Right atrium auricular region (tissue), 2 donors: ENCODE data around the gene CACNA2D3. TPM values are rescaled to one million over a fixed set of nuclear protein-coding genes. Genes with fewer than 3 reads are reported as not detected.

ENCODE experiments used
- DNase-seq: peaks from one replicate; pipeline ENCODE4 v3.0.0-alpha.2; 2019; ENCODE audit warnings: low spot score
- H3K27ac ChIP-seq, 2 donors: fragments of 200-600 bp; sonication (generic); 1 replicate in 1 of 2; 2 replicates in 1 of 2; pipeline ENCODE4 v1.5.1; 2016 to 2019
- H3K27me3 ChIP-seq, 2 donors: fragments of 200-600 bp; sonication (generic); one replicate each; pipeline versions ENCODE4 v1.5.1 to v1.6.0; 2017 to 2019
- H3K36me3 ChIP-seq: fragments of 200-600 bp; sonication (generic); one replicate; pipeline ENCODE4 v1.5.1; 2016
- H3K4me1 ChIP-seq, 2 donors: fragments of 200-600 bp; sonication (generic); one replicate each; pipeline versions ENCODE4 v1.5.1 to v1.6.0; 2017 to 2019
- H3K4me3 ChIP-seq, 2 donors: fragments of 200-600 bp; sonication (generic); 1 replicate in 1 of 2; 2 replicates in 1 of 2; pipeline ENCODE4 v1.5.1; 2017 to 2019; ENCODE audit warnings: mild to moderate bottlenecking in 1 of 2, moderate library complexity in 1 of 2
- H3K9me3 ChIP-seq, 2 donors: fragments of 200-600 bp; sonication (generic); one replicate each; pipeline ENCODE4 v1.5.1; 2019
- total RNA-seq, 2 donors: library from RNA; depleted of rRNA; stranded (reverse); fragments of >200 nt; gene quantifications; one replicate each; pipeline ENCODE4 v1.1.0, GENCODE V29; 2016
- TF ChIP-seq, protein P1 (sequence below), 2 donors: fragments of 200-600 bp; sonication (generic); IDR thresholded peaks; one replicate each; pipeline ENCODE4 v1.5.1; 2019; ENCODE audit warnings: antibody characterized with exemption in 2 of 2

CACNA2D3 gene
- total RNA-seq, 2 donors from 2014 or later = 10.9 to 17.2 TPM

DNA sequence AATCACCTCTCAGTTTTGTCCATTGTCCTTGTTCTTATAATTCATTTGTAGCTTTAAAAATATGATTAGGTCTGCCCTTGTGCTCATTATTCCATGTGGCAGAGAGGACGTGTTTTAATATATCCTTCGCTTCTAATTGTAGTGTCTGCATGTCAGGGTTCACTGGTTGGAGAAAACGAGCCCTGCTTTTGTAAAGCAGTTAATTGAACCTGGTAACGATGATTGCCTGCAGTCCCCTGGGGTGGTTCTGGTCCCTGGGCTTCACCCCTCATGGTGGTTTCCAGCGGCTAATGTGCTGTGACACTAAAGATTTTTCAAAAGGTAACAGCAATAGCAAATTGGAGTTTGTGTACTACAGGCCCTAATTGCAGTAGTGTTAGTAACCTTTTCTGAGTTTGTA, 299.6 kb downstream of the CACNA2D3 start:
- Histone ChIP-seq H3K27ac (no peak overlapping the region), H3K36me3 (no peaks in the 10 kb centered on the region), H3K4me1 (no peaks in the 10 kb centered on the region), H3K9me3 (no peaks in the 10 kb centered on the region), H3K27me3 (no peaks in the 10 kb centered on the region), H3K4me3 (no peak overlapping the region)
- TF ChIP-seq, protein P1, sequence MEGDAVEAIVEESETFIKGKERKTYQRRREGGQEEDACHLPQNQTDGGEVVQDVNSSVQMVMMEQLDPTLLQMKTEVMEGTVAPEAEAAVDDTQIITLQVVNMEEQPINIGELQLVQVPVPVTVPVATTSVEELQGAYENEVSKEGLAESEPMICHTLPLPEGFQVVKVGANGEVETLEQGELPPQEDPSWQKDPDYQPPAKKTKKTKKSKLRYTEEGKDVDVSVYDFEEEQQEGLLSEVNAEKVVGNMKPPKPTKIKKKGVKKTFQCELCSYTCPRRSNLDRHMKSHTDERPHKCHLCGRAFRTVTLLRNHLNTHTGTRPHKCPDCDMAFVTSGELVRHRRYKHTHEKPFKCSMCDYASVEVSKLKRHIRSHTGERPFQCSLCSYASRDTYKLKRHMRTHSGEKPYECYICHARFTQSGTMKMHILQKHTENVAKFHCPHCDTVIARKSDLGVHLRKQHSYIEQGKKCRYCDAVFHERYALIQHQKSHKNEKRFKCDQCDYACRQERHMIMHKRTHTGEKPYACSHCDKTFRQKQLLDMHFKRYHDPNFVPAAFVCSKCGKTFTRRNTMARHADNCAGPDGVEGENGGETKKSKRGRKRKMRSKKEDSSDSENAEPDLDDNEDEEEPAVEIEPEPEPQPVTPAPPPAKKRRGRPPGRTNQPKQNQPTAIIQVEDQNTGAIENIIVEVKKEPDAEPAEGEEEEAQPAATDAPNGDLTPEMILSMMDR (IDR thresholded peaks at IDR 0.05) = no peak
- DNase-seq = no peak

DNA sequence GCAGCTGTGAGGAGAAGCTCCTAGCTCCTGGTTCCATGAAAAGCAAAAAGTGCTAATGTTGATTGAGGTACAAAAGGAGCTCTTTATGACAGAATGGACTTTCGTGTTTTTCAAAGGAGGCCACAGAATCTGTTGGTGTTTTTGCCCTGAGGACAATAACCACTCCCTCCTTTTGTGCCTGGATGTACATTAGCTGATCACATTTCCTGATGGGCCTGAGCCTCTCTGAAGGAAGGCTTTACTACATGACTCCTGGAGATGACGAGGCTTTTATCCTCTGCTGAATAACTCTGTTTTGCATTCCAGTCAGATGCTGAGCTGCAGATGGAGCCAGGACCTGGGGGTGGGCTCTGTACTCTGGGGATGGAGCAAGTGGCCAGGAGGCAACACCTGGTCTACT, 301.9 kb downstream of the CACNA2D3 start:
- no peaks in the 10 kb centered on the region for H3K4me1 ChIP-seq

DNA sequence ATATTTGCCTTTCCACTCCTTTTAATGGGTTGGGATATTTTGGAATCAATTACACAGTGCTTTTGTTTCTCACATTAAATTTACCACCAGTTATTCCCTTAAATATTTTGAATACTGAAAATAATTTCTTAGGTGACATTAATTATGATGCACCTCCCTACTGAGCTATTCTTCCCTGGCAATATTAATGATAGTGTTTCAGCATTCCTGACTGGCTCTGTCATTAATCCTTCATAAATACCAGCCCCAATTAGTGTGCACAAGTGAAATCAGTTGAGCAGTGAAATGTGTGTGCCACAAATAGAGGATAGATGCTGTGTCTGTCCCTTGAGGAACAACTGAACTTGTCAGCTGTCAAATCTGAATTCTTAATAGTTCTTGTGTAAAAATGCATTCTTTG, 304.0 kb downstream of the CACNA2D3 start:
- no peaks in the 10 kb centered on the region for H3K4me1 ChIP-seq
- TF ChIP-seq, protein P1 (IDR thresholded peaks at IDR 0.05) = no peak
- H3K9me3 ChIP-seq = no peaks in the 10 kb centered on the region
- no peaks in the 10 kb centered on the region for H3K27me3 ChIP-seq
- H3K27ac ChIP-seq = no peak overlapping the region
- H3K36me3 ChIP-seq = no peaks in the 10 kb centered on the region
- no peak for DNase-seq
- no peak overlapping the region for H3K4me3 ChIP-seq

More for the DNA sequence above, 301.9 kb downstream of the CACNA2D3 start:
- H3K4me3 ChIP-seq = no peak overlapping the region
- no peaks in the 10 kb centered on the region for H3K9me3 ChIP-seq
- H3K27me3 ChIP-seq = no peaks in the 10 kb centered on the region
- DNase-seq = no peak
- no peak overlapping the region for H3K27ac ChIP-seq
- TF ChIP-seq, protein P1 (IDR thresholded peaks at IDR 0.05) = no peak
- H3K36me3 ChIP-seq = no peaks in the 10 kb centered on the region

DNA sequence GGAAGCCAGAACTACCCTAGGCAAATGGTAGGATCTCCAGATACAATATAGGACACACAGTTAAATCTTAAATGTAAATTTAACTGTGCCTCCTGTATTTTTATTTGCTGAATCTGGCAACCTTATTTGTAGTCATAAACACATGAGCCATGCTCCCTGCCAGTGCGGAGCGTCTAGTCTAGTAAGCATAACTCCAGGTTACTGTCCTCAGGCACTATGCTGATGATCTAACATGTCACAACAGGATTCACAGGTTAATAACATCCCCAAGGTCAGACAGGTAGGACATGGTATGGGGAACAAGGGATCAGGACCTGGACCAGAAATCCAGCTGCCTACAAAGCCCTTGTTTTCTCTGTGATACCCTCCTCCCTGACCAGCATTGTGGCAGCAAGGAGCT, 305.1 kb downstream of the CACNA2D3 start:
- TF ChIP-seq, protein P1 (IDR thresholded peaks at IDR 0.05) = no peak
- Histone ChIP-seq H3K36me3 (no peaks in the 10 kb centered on the region), H3K27ac (no peak overlapping the region), H3K4me1 (no peaks in the 10 kb centered on the region), H3K27me3 (no peaks in the 10 kb centered on the region), H3K9me3 (no peaks in the 10 kb centered on the region), H3K4me3 (no peak overlapping the region)
- no peak for DNase-seq

DNA sequence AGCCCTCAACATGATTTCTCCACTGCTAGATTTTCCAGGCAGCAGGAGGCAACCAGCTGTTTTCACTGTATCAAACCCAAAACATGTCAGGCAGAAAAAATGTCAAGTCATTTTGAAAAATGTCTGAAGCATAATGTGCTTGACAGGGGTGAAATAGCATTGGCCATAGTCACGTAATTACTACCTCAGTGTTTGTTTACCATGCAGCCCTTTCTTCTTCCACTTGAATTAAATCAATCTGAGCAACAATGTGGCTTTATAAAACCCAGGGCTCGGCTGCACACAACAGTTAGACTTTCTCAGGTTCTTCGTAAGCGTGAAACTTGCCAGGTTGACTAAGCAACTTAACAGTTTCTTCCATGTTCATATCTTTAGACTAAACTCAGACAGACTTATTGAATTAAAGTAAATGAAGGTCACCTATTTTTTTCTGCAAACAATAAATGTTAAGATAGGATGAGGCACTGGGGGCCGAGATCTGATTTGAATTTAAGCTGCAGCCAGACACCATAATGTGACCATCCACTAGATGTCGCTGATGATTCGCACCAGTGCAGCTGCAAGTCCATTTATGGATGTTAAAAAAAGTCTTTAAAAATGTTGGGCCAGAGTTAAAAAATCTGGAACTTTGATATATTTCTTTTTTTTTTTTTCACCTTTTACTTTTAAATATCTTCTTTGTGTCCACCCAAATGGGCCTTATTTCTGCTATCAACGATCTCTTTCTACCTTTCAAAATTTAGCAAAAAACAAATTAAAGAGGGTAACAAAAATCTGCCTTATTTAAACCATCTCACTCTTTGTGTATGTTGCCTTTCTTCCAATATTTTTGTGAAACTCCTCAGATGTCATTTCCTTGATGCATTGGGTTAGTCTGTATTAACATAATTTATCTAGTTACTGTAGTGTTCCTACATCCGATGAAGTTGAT, 305.9 kb downstream of the CACNA2D3 start:
- H3K36me3 ChIP-seq = no peaks in the 10 kb centered on the region
- no peaks in the 10 kb centered on the region for H3K27me3 ChIP-seq
- no peak overlapping the region for H3K4me3 ChIP-seq
- TF ChIP-seq, protein P1 (IDR thresholded peaks at IDR 0.05) = peak; percentile 56 to 87
- no peak for DNase-seq
- H3K27ac ChIP-seq = no peak overlapping the region
- no peaks in the 10 kb centered on the region for H3K4me1 ChIP-seq
- no peaks in the 10 kb centered on the region for H3K9me3 ChIP-seq
